HK-2 (cell line): ENCODE results near the gene SETBP1.

Source experiments
- DNase-seq: peaks from one replicate; pipeline ENCODE4 v3.0.0-alpha.2; 2018; ENCODE audit not compliant: unreplicated experiment

The SETBP1 gene

DNA sequence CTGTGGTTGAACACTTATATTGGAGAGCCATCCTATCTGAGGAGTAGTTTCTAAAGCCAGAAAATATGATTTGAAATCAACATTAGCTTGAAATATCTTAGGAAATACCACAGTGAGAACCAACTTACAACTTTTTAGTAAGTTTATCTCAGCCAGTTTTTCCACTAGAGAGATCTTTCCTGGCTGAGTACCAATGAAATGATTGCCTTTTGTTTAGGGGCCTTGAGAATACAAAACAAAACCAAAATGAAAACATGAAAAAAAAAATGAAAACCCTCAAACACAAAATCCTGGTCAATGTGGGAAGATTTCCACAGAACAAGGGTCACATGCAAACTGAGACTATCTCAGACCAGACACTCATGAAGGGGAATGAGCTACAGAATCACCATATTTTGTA is 429.0 kb downstream of the SETBP1 start:
- no peak for DNase-seq

DNA sequence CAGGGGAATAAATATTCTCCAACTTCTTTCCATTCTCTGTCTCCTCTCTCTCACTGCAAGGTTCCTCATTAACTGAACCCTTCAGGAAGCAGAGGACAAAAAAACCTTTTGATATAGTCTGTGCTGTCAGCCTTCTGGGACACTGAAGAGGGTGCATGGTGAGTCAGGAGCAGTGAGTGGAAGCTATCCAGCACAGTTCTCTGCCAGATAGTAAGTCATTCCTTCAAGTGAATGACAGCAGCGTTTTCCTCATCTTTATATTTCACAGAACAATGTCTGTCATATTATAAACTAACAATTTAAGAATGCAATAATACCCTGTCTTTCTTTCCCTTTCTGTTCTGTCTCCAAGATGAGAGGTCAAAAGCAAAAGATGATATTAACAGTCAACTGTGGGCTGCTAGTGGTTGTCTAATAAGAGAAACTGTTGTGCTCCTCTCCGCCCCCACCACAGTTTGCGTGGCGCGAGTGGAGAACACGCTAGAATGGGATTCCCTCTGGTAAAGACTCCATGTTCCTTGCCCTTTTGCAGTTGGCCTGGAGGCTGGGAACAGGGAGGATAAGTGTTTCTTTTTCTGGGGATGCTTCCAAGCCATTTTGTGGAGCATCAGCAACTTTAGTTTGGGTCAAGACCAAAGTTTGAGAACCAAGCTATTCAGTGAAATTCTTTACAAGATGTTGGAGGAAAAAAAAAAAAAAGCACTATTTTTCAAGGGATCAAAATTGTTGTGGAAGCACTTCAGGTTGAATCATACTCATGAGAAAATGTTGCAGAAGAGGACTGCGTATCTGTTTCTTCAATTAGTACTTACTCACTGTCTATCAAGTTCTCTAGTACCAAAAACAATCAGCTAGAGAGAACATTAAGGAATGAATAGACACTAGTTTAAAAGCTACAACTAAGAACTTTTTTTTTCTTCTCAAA is 430.2 kb downstream of the SETBP1 start:
- no peak for DNase-seq

GRCh38 chr18:45111502-45111848 is 430.8 kb downstream of the SETBP1 start:
- no peak for DNase-seq

- no peak for DNase-seq
Observed at GRCh38 chr18:45112682-45113081, 432.0 kb downstream of the SETBP1 start.

DNA sequence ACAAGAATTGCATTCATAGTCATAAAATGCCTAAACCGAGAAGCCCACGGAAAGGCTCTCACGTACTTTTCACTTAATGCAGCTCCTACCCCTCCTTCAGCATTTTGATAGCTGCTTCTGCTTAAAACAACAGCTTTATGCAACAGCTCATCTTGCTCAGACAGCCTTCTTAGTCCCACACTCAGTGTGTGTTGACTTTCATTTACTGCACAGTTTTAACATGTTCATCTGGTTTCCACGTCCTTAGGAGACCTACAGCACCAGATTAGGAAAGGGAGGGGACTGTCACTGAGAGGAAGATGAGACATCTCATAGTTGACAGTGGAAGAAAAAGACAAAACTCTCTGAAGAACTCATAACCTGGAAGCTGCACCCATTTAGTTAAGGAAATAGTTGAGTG is 435.4 kb downstream of the SETBP1 start:
- DNase-seq, result no peak
